Measurements from ENCODE around the gene KASH5.

The KASH5 gene

GRCh38 chr19:49415102-49415809 is 27.2 kb downstream of the KASH5 start:
- DNase-seq (ENCODE audit: low read depth), result no peak
- no peak overlapping the region for H3K4me3 ChIP-seq (ENCODE audit: low read length)
- TF ChIP-seq CTCF (conservative IDR thresholded peaks at IDR 0.05; ENCODE audit: low read depth, low read length), result no peak

GRCh38 chr19:49415810-49416200 is 27.8 kb downstream of the KASH5 start:
- DNase-seq (ENCODE audit: low read depth), result no peak
- no peak overlapping the region for H3K4me3 ChIP-seq (ENCODE audit: low read length)
- no peak for TF ChIP-seq CTCF (conservative IDR thresholded peaks at IDR 0.05; ENCODE audit: low read depth, low read length)

GRCh38 chr19:49417088-49417487 is 29.0 kb downstream of the KASH5 start:
- TF ChIP-seq CTCF (conservative IDR thresholded peaks at IDR 0.05; ENCODE audit: low read depth, low read length), result no peak
- H3K4me3 ChIP-seq (ENCODE audit: low read length), result no peak overlapping the region
- DNase-seq (ENCODE audit: low read depth), result no peak

GRCh38 chr19:49418511-49418910 is 30.5 kb downstream of the KASH5 start:
- DNase-seq (ENCODE audit: low read depth), result no peak
- H3K4me3 ChIP-seq (ENCODE audit: low read length), result no peak overlapping the region
- TF ChIP-seq CTCF (conservative IDR thresholded peaks at IDR 0.05; ENCODE audit: low read depth, low read length), result no peak

- TF ChIP-seq CTCF (conservative IDR thresholded peaks at IDR 0.05; ENCODE audit: low read depth, low read length), result no peak
- no peak overlapping the region for H3K4me3 ChIP-seq (ENCODE audit: low read length)
- no peak for DNase-seq (ENCODE audit: low read depth)
Measured at GRCh38 chr19:49419173-49419572, 31.1 kb downstream of the KASH5 start.

GRCh38 chr19:49420227-49420626 is 32.2 kb downstream of the KASH5 start:
- DNase-seq (ENCODE audit: low read depth), result no peak
- no peak for TF ChIP-seq CTCF (conservative IDR thresholded peaks at IDR 0.05; ENCODE audit: low read depth, low read length)
- H3K4me3 ChIP-seq (ENCODE audit: low read length), result no peak overlapping the region

Data from retinal pigment epithelial cell (primary cell).